NK-92 (cell line): ENCODE data around the gene KCNQ1OT1.

Source experiments
- DNase-seq: peaks from one replicate; lab custom pipeline; 2025; ENCODE audit not compliant: unreplicated experiment; lab: John Stamatoyannopoulos, UW

The KCNQ1OT1 gene

GRCh38 chr11:2699531-2700414 lies at the start of gene KCNQ1OT1:
KCNQ1OT1 (minus strand) TSS chr11:2699994.
- no peak for DNase-seq

GRCh38 chr11:2748814-2749554 lies 49.2 kb upstream of the KCNQ1OT1 start:
- DNase-seq = no peak

- no peak for DNase-seq
Measured at GRCh38 chr11:2748061-2748813, 48.4 kb upstream of the KCNQ1OT1 start.

- no peak for DNase-seq
Measured at GRCh38 chr11:2747248-2748027, 47.6 kb upstream of the KCNQ1OT1 start.

GRCh38 chr11:2746401-2747247 lies 46.8 kb upstream of the KCNQ1OT1 start:
- no peak for DNase-seq

GRCh38 chr11:2745511-2745910 lies 45.7 kb upstream of the KCNQ1OT1 start:
- no peak for DNase-seq

- DNase-seq = no peak
Measured at GRCh38 chr11:2744166-2744565, 44.4 kb upstream of the KCNQ1OT1 start.

- DNase-seq = no peak
Measured at GRCh38 chr11:2743427-2744110, 43.8 kb upstream of the KCNQ1OT1 start.

GRCh38 chr11:2742611-2743426 lies 43.0 kb upstream of the KCNQ1OT1 start:
- no peak for DNase-seq

- no peak for DNase-seq
Measured at GRCh38 chr11:2742201-2742600, 42.4 kb upstream of the KCNQ1OT1 start.

- no peak for DNase-seq
Measured at GRCh38 chr11:2741377-2742131, 41.8 kb upstream of the KCNQ1OT1 start.

- DNase-seq = no peak
Measured at GRCh38 chr11:2741006-2741376, 41.2 kb upstream of the KCNQ1OT1 start.

- DNase-seq = no peak
Measured at GRCh38 chr11:2740275-2740940, 40.6 kb upstream of the KCNQ1OT1 start.

- DNase-seq = no peak
Measured at GRCh38 chr11:2739531-2740274, 39.9 kb upstream of the KCNQ1OT1 start.

GRCh38 chr11:2738551-2739431 lies 39.0 kb upstream of the KCNQ1OT1 start:
- no peak for DNase-seq
